GM23338 (cell line): Measurements from ENCODE around the gene PRDM7. TPM values are rescaled to one million over a fixed set of nuclear protein-coding genes. Genes with fewer than 3 reads are reported as not detected.
A peak's percentile ranks its signal among the peaks of the same experiment; 100 is the strongest.

Experiments
- ATAC-seq: fragments of 200-7000 bp; cut with Tn5 transposase; 3 replicates; pipeline ENCODE4 v1.9.1; 2020
- DNase-seq: peaks from one replicate; pipeline ENCODE4 v3.0.0-alpha.2; 2015; ENCODE audit warnings: low spot score
- H2AFZ ChIP-seq: fragments of 200-600 bp; sonication (generic); 2 replicates; pipeline ENCODE4 v1.8.0; 2016; ENCODE audit warnings: antibody characterized with exemption, mild to moderate bottlenecking, moderate library complexity
- H3F3A ChIP-seq: fragments of 200-600 bp; sonication (generic); replicated peaks from 2 replicates; pipeline ENCODE4 v1.8.0; 2017; ENCODE audit warnings: antibody characterized with exemption, mixed run types, low read depth
- H3K27ac ChIP-seq: fragments of 200-600 bp; sonication (generic); 2 replicates; pipeline ENCODE4 v1.6.1; 2016; ENCODE audit warnings: low read depth
- H3K27me3 ChIP-seq: fragments of 200-600 bp; sonication (generic); 2 replicates; pipeline ENCODE4 v1.8.0; 2016; ENCODE audit warnings: mild to moderate bottlenecking, mixed run types, moderate library complexity; ENCODE audit not compliant: insufficient read depth
- H3K36me3 ChIP-seq: fragments of 200-600 bp; sonication (generic); 2 replicates; pipeline ENCODE4 v1.8.0; 2016; ENCODE audit warnings: mild to moderate bottlenecking; ENCODE audit not compliant: insufficient read depth
- H3K4me1 ChIP-seq: fragments of 200-600 bp; sonication (generic); 2 replicates; pipeline ENCODE4 v1.8.0; 2016; ENCODE audit warnings: mild to moderate bottlenecking, moderate library complexity; ENCODE audit not compliant: insufficient read depth
- H3K4me2 ChIP-seq: fragments of 200-600 bp; sonication (generic); 2 replicates; pipeline ENCODE4 v1.7.1; 2017; ENCODE audit warnings: mixed run types
- H3K4me3 ChIP-seq: fragments of 200-600 bp; sonication (generic); 2 replicates; pipeline ENCODE4 v1.6.1; 2016; ENCODE audit warnings: mixed run types
- H3K79me2 ChIP-seq: fragments of 200-600 bp; sonication (generic); replicated peaks from 2 replicates; pipeline ENCODE4 v1.8.0; 2017; ENCODE audit warnings: mild to moderate bottlenecking; ENCODE audit not compliant: insufficient read depth
- H3K9me2 ChIP-seq: fragments of 200-600 bp; sonication (generic); 2 replicates; pipeline ENCODE4 v1.8.0; 2017; ENCODE audit not compliant: insufficient read depth
- H4K20me1 ChIP-seq: fragments of 200-600 bp; sonication (generic); replicated peaks from 2 replicates; pipeline ENCODE4 v1.8.0; 2017; ENCODE audit warnings: mild to moderate bottlenecking; ENCODE audit not compliant: insufficient read depth
- H3K27ac Mint-ChIP-seq: 2 replicates; pipeline ENCODE4 v1.8.0; 2020; ENCODE audit warnings: inconsistent platforms, mild to moderate bottlenecking, moderate library complexity, mixed read lengths
- H3K27me3 Mint-ChIP-seq: 3 replicates; pipeline ENCODE4 v1.8.0; 2022; ENCODE audit warnings: low read depth, mild to moderate bottlenecking, moderate library complexity, mixed read lengths, inconsistent platforms; ENCODE audit not compliant: insufficient read depth, poor library complexity
- H3K36me3 Mint-ChIP-seq: 3 replicates; pipeline ENCODE4 v1.8.0; 2021; ENCODE audit warnings: low read depth, mild to moderate bottlenecking, inconsistent platforms, moderate library complexity, mixed read lengths
- H3K4me1 Mint-ChIP-seq: 3 replicates; pipeline ENCODE4 v1.8.0; 2020; ENCODE audit warnings: mild to moderate bottlenecking, inconsistent platforms, mixed read lengths
- H3K4me3 Mint-ChIP-seq: 3 replicates; pipeline ENCODE4 v1.8.0; 2021; ENCODE audit warnings: moderate library complexity, mild to moderate bottlenecking, inconsistent platforms, mixed read lengths
- H3K9me3 Mint-ChIP-seq: 3 replicates; pipeline ENCODE4 v1.8.0; 2020; ENCODE audit warnings: moderate library complexity, mild to moderate bottlenecking, inconsistent platforms, mixed read lengths
- CREB1 ChIP-seq: fragments of 250-450 bp; sonication (Bioruptor Pico); IDR thresholded peaks from 2 replicates; pipeline ENCODE4 v1.5.0; 2020; ENCODE audit warnings: low read depth, mild to moderate bottlenecking, moderate library complexity
- CTCF ChIP-seq, 2 experiments: fragments of 200-600 bp in 1 of 2; sonication (generic) in 1 of 2; conservative IDR thresholded peaks; 2 replicates each; pipeline versions ENCODE4 v1.5.1 to v1.6.1; 2016 to 2017; ENCODE audit warnings: antibody characterized with exemption in 2 of 2, low read depth in 2 of 2, mild to moderate bottlenecking in 2 of 2, moderate library complexity in 1 of 2
- EZH2 ChIP-seq: fragments of 200-600 bp; sonication (generic); IDR thresholded peaks from one replicate; pipeline ENCODE4 v1.8.0; 2017; ENCODE audit warnings: antibody characterized with exemption, mild to moderate bottlenecking, low read depth; ENCODE audit not compliant: unreplicated experiment
- JUNB ChIP-seq: IDR thresholded peaks from one replicate; pipeline ENCODE4 v1.6.1; 2016; ENCODE audit warnings: antibody characterized with exemption; ENCODE audit not compliant: unreplicated experiment
- NANOG ChIP-seq: IDR thresholded peaks from 2 replicates; pipeline ENCODE4 v1.6.1; 2016; ENCODE audit warnings: antibody characterized with exemption, borderline replicate concordance
- ZNF114 ChIP-seq: fragments of 250-450 bp; sonication (Bioruptor Pico); IDR thresholded peaks from 2 replicates; pipeline ENCODE4 v1.5.0; 2020; ENCODE audit warnings: mild to moderate bottlenecking, moderate library complexity
- ZNF331 ChIP-seq: fragments of 250-450 bp; sonication (Bioruptor Pico); IDR thresholded peaks from 2 replicates; pipeline ENCODE4 v1.5.0; 2020; ENCODE audit warnings: low read depth, mild to moderate bottlenecking, moderate library complexity
- ZNF462 ChIP-seq: fragments of 250-450 bp; sonication (Bioruptor Pico); IDR thresholded peaks from 2 replicates; pipeline ENCODE4 v1.5.0; 2020; ENCODE audit warnings: mild to moderate bottlenecking, moderate library complexity
- polyA plus RNA-seq: library from polyadenylated mRNA; unstranded; fragments of >200 nt; fragmentation: Nextera tagmentation; extraction: Ambion mirVana; gene quantifications from 2 replicates; pipeline ENCODE4 v1.2.1, GENCODE V29; 2016
- total RNA-seq: library from RNA; depleted of rRNA; stranded (reverse); fragments of >200 nt; shearing (Covaris generic); gene quantifications from 2 replicates; pipeline ENCODE4 v1.2.3, GENCODE V29; 2014

The PRDM7 gene
- total and polyA plus RNA-seq, 2 experiments from 2014 or later: 0.08 TPM; not detected in 1

GRCh38 chr16:90077757-90078578 lies 837 bp upstream of the PRDM7 start:
- Histone ChIP-seq H2AFZ (peak overlapping the region; percentile 85), H3K79me2 (no peaks in the 10 kb centered on the region), H3K27me3 (peaks cover 37% of the 10 kb centered on the region), H3F3A (no peaks in the 10 kb centered on the region), H3K27ac (no peak overlapping the region), H3K4me3 (peak overlapping the region; percentile 73), H3K36me3 (no peaks in the 10 kb centered on the region), H3K4me1 (peaks cover 8% of the 10 kb centered on the region; the same call in 1 of the 2 replicates), H4K20me1 (no peaks in the 10 kb centered on the region), H3K4me2 (peak overlapping the region; percentile 91), H3K9me2 (no peaks in the 10 kb centered on the region)
- peak; percentile 55 for DNase-seq
- H3K27me3 Mint-ChIP-seq: peaks cover 49% of the 10 kb centered on the region
- H3K4me3 Mint-ChIP-seq: peak overlapping the region; percentile 74
- peaks cover 13% of the 10 kb centered on the region for H3K4me1 Mint-ChIP-seq
- H3K9me3 Mint-ChIP-seq: peaks cover 12% of the 10 kb centered on the region; the same call in 2 of the 3 replicates
- TF ChIP-seq CTCF (conservative IDR thresholded peaks at IDR 0.05; ENCODE audit: low read depth in 2 of 2): peak in 1 of 2 experiments; percentile 12; a peak in 1 of 4 replicates
- TF ChIP-seq ZNF331 (CRISPR knock-in tag): no peak
- peak; percentile 25 for ATAC-seq
- H3K36me3 Mint-ChIP-seq: no peaks in the 10 kb centered on the region; the same call in 2 of the 3 replicates
- peak overlapping the region; percentile 87 for H3K27ac Mint-ChIP-seq

GRCh38 chr16:90072442-90073105 lies 4.6 kb downstream of the PRDM7 start:
- no peaks in the 10 kb centered on the region for H4K20me1 ChIP-seq
- Mint-ChIP-seq H3K4me1 (peaks cover 8% of the 10 kb centered on the region), H3K36me3 (no peaks in the 10 kb centered on the region), H3K4me3 (no peak overlapping the region), H3K27me3 (peaks cover 20% of the 10 kb centered on the region), H3K9me3 (peaks cover 12% of the 10 kb centered on the region; the same call in 2 of the 3 replicates), H3K27ac (no peak overlapping the region)
- peaks cover 14% of the 10 kb centered on the region for H3K27me3 ChIP-seq
- no peak overlapping the region for H3K27ac ChIP-seq
- ATAC-seq (no peak), DNase-seq (no peak)
- H2AFZ ChIP-seq: no peak overlapping the region
- H3K79me2 ChIP-seq: no peaks in the 10 kb centered on the region
- H3K4me3 ChIP-seq: no peak overlapping the region
- H3K36me3 ChIP-seq: no peaks in the 10 kb centered on the region
- H3F3A ChIP-seq: no peaks in the 10 kb centered on the region
- peaks cover 3% of the 10 kb centered on the region; the same call in 1 of the 2 replicates for H3K9me2 ChIP-seq
- no peak overlapping the region for H3K4me2 ChIP-seq
- no peaks in the 10 kb centered on the region for H3K4me1 ChIP-seq
- TF ChIP-seq CTCF (conservative IDR thresholded peaks at IDR 0.05; ENCODE audit: low read depth in 2 of 2) (no peak), ZNF331 (CRISPR knock-in tag) (no peak), JUNB (no peak), EZH2 (no peak), ZNF462 (no peak), ZNF114 (CRISPR knock-in tag) (no peak), CREB1 (CRISPR knock-in tag) (no peak), NANOG (no peak)
